Activated naive CD4-positive, alpha-beta T cell treated with anti-CD3 and anti-CD28 coated beads, Interleukin-2, amount 50 U/mL, for 16 hours (primary cell): ENCODE data around the gene UMAD1.
"Not testable (repeated sequence)": the region's sequence is repeated elsewhere in the genome, so short reads cannot be mapped to it uniquely, and the experiment has no call there.

Experiments used
- DNase-seq: peaks from one replicate; pipeline ENCODE4 v3.0.0-alpha.2; 2020

UMAD1 gene

GRCh38 chr7:7653593-7654187 is 13.1 kb downstream of the UMAD1 start:
- no peak for DNase-seq

GRCh38 chr7:7654964-7655715 is 14.6 kb downstream of the UMAD1 start:
- no peak for DNase-seq

GRCh38 chr7:7656459-7656858 is 15.9 kb downstream of the UMAD1 start:
- DNase-seq = not testable (repeated sequence)

DNA sequence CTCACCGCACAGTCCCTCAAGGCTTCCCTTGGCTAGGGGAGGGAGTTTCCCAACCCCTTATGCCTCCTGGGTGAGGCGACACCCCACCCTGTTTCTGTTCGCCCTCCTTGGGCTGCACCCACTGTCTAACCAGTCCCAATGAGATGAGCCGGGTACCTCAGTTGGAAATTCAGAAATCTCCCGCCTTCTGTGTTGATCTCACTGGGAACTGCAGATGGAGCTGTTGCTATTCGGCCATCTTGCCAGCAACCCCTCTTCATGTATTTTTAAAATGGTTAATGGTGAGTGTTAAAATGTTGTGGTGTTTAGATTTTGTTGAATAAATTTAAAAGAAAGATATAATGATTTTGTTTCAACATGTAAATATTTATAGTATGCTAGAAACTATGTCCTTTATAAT is 22.0 kb downstream of the UMAD1 start:
- no peak for DNase-seq

DNA sequence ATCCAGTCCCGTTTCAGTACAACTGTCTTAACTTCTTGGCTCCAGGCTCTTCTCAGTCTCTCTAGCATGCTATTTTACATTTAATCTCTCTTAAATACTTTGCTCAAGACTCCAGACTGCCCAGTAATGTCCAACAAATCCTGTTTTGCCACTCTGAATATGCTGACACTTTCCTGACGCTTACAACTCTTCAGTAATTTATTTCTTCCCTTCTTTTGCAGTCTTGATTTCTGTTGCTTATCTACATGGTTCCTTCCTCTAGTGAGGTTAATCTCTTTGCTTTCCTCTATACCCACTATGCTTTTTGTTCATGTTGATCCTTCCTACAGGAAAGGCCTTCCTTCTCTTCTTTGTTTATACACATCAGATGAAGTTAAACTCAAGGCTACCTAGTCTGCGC is 23.7 kb downstream of the UMAD1 start:
- DNase-seq = no peak

DNA sequence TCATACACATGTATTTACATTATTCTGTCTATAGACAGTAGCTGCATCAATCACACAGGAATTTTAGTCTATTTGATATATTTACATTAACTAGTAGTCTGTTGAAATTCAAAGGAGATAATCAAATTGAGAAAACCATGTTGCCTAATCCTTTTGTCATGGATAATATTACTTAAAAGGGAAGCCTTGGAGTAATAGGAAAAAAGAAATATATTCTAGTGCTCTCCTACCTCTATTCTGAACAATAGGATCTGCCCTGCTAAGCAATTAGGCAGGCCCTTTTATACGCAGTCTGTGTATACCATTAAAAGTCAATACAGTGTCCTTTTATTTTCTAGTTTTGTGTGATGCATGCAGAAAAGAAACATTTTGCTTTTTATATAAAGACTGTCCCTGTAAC is 24.5 kb downstream of the UMAD1 start:
- DNase-seq = no peak

- no peak for DNase-seq
Observed at GRCh38 chr7:7667187-7667586, 26.6 kb downstream of the UMAD1 start.

DNA sequence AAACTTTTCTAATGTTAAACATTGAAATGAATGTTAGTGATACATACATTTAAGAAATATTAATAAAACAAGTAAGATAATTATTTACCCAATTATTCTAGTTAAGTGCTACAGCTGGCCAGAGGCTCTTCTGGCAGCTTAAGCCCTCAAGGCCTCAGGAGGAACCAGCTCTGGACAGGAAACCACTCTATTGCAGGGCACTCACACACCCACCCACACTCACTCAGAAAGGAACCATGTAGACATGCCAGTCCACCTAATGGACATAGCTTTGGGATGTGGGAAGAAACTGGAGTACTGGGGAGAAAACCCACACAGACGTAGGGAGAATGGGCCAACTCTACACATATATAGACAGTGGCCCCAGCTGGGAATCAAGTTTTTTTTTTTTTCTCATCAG is 28.2 kb downstream of the UMAD1 start:
- DNase-seq = no peak

- no peak for DNase-seq
Observed at GRCh38 chr7:7670490-7670889, 29.9 kb downstream of the UMAD1 start.

- no peak for DNase-seq
Observed at GRCh38 chr7:7671361-7671760, 30.8 kb downstream of the UMAD1 start.

GRCh38 chr7:7672545-7673239 is 32.1 kb downstream of the UMAD1 start:
- DNase-seq = peak; percentile 16

- no peak for DNase-seq
Observed at GRCh38 chr7:7673240-7673550, 32.6 kb downstream of the UMAD1 start.

DNA sequence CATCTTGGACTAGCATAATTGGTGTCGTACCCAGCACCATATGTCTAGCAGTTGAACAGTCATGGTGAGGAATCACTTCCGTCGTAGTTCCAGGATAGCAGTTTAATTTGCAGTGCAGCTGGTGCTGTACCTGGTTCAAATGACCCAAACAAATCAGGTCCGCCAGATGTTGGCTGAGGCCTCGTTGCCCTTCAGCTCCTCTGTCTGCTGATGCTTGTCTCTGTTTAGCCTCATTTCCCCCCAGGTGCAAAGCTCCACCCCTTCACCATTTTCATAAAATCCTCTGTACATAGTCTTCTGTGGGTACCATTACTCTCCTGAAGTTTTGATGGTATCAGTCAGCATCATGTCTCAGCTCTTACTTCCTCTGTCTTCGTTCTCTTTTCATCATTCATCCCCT is 35.1 kb downstream of the UMAD1 start:
- no peak for DNase-seq

- DNase-seq = not testable (repeated sequence)
Observed at GRCh38 chr7:7679640-7680039, 39.1 kb downstream of the UMAD1 start.

DNA sequence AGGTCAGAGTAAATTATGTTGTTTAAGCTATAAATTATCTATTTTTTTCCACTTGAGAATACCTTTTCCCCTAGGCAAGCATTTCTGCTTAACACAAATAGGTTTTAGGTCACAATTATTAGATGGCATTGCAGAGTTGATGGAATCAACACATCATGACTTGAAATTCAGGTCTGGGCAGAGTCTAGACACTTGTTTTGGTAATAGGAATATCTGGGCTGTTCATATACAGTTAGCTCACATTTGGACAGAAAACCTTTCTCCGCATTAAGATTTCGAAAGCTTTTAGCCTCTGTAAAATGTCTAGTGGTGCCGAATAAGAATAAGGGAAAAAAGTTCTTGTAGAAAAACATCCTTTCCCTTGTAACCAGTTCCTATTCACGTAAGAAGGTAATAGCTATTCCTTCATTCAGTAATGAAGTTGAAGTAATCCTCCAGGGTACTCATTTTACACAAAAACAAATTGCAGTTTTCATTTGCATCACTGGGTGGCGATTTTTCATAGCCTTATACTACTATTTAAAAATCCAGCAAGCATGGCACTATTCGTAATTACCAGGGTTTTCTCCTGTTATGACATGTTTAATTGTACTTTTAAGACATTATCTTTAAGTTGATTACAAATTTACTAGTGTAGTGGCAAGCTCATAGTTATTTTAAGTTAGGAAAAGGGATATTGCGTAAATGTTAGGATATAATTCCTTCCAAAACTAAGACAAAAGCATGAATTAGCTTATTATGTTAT is 40.8 kb downstream of the UMAD1 start:
- DNase-seq = peak; percentile 22

GRCh38 chr7:7681936-7682329 is 41.4 kb downstream of the UMAD1 start:
- DNase-seq = no peak

GRCh38 chr7:7682861-7683260 is 42.3 kb downstream of the UMAD1 start:
- no peak for DNase-seq

DNA sequence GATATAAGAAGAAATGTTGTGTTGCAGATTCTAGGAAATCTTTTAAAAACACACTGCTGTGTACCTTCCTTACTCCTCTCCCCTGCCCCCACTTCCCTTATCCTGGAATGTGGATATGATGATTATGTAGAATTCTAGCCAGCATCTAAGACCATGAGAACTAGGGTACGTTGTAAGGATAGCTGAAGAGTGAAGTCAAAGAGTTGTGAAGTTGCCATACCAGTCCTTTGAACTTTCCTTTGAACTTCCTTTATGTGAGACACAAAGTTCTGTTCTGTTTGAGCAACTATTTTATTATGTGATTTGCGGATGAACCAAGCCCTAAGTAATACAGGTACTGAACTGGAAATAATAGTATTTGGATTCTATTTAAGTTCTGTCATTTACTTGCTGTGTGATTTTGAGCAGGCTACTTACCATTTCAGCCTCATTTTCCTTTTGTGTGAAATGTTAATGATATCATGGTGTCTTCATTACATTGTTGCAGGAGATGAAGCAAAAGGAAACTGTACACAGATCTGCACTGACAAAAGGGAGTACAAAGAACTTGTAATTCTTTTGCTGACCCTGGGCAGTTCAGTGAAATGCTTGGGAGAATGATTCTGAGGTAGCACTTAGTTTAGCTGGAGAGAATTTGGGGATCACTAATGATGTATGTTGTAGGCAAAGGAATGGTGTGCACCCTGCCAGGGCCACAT is 46.4 kb downstream of the UMAD1 start:
- DNase-seq = no peak

GRCh38 chr7:7687800-7688199 is 47.2 kb downstream of the UMAD1 start:
- no peak for DNase-seq

DNA sequence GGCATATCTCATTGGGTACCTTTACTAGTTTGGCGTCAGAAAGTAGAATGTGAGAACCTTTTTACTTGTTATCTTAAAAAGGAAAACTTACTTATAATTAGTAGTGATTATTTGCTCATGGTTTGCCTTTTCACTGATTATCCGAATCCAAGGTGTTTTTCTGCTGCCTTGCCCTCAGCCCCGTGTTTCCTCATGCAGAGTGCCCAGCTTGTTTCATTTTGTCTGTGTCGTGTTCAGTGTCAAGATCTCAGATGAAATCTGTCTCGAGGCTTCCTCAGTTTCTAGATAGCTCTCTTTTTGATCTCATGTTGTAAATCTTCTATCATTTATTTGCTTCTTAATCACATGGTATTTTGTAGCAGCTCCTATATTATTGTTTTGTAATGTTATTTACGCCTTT is 47.8 kb downstream of the UMAD1 start:
- DNase-seq = no peak

DNA sequence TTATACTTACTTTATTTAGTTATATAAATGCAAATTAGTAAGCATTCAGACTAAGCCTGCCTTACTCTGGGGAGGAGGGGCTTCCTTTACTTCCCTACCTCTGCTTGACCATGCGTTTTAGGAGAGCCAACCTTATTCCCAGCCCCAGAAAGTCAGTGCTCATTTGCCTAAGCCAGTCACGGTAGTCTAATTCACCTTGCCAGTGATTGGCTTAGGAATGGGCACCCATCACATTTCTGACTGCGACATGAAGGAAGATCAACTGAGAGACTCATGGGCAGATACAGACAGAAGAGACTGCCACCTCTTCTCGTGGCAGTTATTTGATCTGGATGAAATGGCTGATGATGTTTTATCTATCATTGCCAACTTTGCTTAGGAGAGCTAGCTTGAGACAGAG is 48.4 kb downstream of the UMAD1 start:
- no peak for DNase-seq

DNA sequence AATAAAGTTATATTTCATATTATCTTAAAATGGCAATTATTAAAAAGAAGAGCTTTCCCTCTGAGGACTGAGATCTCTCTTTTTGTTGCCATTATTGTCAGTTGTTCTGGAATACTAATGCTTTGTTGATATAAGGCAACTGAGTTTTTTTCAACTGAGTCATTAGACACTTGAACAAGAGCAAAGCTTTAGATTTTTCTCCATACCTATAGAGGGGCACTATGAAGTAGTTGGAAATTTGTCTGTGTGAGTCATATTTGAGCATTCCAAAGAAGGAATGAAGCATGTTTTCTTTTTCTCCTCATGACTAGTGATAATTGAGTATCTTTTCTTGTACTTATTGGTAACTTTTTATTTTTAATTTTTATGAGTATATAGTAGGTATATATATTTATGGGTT is 53.3 kb downstream of the UMAD1 start:
- no peak for DNase-seq

DNA sequence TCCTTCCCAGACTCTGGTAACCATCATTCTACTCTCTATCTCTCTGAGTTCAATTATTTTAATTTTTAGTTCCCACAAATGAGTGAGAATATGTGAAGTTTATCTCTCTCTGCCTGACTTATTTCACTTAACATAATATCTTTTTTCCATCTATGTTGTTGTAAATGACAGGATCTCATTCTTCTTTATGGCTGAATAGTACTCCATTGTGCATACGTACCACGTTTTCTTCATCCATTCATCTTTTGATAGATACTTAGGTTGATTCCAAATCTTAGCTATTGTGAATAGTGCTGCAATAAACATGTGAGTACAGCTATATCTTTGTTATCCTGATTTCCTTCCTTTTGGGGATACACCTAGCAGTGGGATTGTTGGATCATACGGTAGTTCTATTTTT is 54.0 kb downstream of the UMAD1 start:
- no peak for DNase-seq
